Measurements from ENCODE around the gene DHX57. TPM values are rescaled to one million over a fixed set of nuclear protein-coding genes. Genes with fewer than 3 reads are reported as not detected.

Gene DHX57
- total RNA-seq, 1 donor = 19.5 TPM

DNA sequence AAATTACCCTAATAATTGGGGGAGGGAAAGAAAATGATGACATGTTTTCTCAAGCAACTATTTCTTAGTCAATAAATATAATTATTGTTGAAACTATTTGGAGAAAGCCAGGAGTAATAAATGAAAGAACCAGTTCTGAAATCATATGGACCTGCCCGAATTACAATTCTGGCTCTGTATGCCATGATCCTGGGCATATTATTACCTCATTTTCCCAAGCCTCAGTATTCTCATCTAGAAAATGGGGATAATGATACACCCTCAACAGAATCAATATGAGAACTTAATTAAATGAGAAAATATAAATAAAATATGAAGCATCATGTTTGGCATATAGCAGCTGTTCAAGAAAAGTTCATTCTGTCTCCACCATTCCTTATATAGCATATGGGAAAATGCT is 36.9 kb upstream of the DHX57 start:
- H3K79me2 ChIP-seq (ENCODE audit: insufficient read depth, low read length) = no peaks in the 10 kb centered on the region
- no peak overlapping the region for H3K4me2 ChIP-seq (ENCODE audit: insufficient read depth, low read length)
- no peak overlapping the region for H3K4me3 ChIP-seq (ENCODE audit: insufficient read depth, low read length)
- no peaks in the 10 kb centered on the region for H4K20me1 ChIP-seq (ENCODE audit: insufficient read depth, low read length)
- H3K4me1 ChIP-seq (ENCODE audit: insufficient read depth, low read length) = no peaks in the 10 kb centered on the region
- no peak overlapping the region for H3K27ac ChIP-seq (ENCODE audit: low read depth, low read length)
- TF ChIP-seq, protein P1, sequence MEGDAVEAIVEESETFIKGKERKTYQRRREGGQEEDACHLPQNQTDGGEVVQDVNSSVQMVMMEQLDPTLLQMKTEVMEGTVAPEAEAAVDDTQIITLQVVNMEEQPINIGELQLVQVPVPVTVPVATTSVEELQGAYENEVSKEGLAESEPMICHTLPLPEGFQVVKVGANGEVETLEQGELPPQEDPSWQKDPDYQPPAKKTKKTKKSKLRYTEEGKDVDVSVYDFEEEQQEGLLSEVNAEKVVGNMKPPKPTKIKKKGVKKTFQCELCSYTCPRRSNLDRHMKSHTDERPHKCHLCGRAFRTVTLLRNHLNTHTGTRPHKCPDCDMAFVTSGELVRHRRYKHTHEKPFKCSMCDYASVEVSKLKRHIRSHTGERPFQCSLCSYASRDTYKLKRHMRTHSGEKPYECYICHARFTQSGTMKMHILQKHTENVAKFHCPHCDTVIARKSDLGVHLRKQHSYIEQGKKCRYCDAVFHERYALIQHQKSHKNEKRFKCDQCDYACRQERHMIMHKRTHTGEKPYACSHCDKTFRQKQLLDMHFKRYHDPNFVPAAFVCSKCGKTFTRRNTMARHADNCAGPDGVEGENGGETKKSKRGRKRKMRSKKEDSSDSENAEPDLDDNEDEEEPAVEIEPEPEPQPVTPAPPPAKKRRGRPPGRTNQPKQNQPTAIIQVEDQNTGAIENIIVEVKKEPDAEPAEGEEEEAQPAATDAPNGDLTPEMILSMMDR (IDR thresholded peaks at IDR 0.05; ENCODE audit: extremely low read depth, low read depth, low read length) = no peak
- no peak overlapping the region for H2AFZ ChIP-seq (ENCODE audit: low read length)
- H3K9me3 ChIP-seq (ENCODE audit: low read depth, low read length) = no peaks in the 10 kb centered on the region
- no peaks in the 10 kb centered on the region for H3K36me3 ChIP-seq (ENCODE audit: insufficient read depth, low read length)
- no peak for DNase-seq (ENCODE audit: insufficient read length, low spot score, missing footprints)
- no peaks in the 10 kb centered on the region for H3K27me3 ChIP-seq (ENCODE audit: insufficient read depth, low read length)

- H3K36me3 ChIP-seq (ENCODE audit: insufficient read depth, low read length) = no peaks in the 10 kb centered on the region
- H3K4me2 ChIP-seq (ENCODE audit: insufficient read depth, low read length) = no peak overlapping the region
- H3K27ac ChIP-seq (ENCODE audit: low read depth, low read length) = no peak overlapping the region
- no peaks in the 10 kb centered on the region for H3K27me3 ChIP-seq (ENCODE audit: insufficient read depth, low read length)
- H3K9me3 ChIP-seq (ENCODE audit: low read depth, low read length) = no peaks in the 10 kb centered on the region
- no peak overlapping the region for H3K4me3 ChIP-seq (ENCODE audit: insufficient read depth, low read length)
- H3K4me1 ChIP-seq (ENCODE audit: insufficient read depth, low read length) = no peaks in the 10 kb centered on the region
- no peaks in the 10 kb centered on the region for H3K79me2 ChIP-seq (ENCODE audit: insufficient read depth, low read length)
- no peak for DNase-seq (ENCODE audit: insufficient read length, low spot score, missing footprints)
- H2AFZ ChIP-seq (ENCODE audit: low read length) = no peak overlapping the region
- H4K20me1 ChIP-seq (ENCODE audit: insufficient read depth, low read length) = no peaks in the 10 kb centered on the region
- TF ChIP-seq, protein P1 (IDR thresholded peaks at IDR 0.05; ENCODE audit: extremely low read depth, low read depth, low read length) = no peak
These were observed 35.5 kb upstream of the DHX57 start for GRCh38 chr2:38911191-38911590.

- Histone ChIP-seq H3K9me3 (ENCODE audit: low read depth, low read length) (no peaks in the 10 kb centered on the region), H3K79me2 (ENCODE audit: insufficient read depth, low read length) (no peaks in the 10 kb centered on the region), H4K20me1 (ENCODE audit: insufficient read depth, low read length) (no peaks in the 10 kb centered on the region), H3K36me3 (ENCODE audit: insufficient read depth, low read length) (no peaks in the 10 kb centered on the region), H2AFZ (ENCODE audit: low read length) (no peak overlapping the region), H3K4me2 (ENCODE audit: insufficient read depth, low read length) (no peak overlapping the region), H3K4me1 (ENCODE audit: insufficient read depth, low read length) (no peaks in the 10 kb centered on the region), H3K4me3 (ENCODE audit: insufficient read depth, low read length) (no peak overlapping the region), H3K27me3 (ENCODE audit: insufficient read depth, low read length) (no peaks in the 10 kb centered on the region), H3K27ac (ENCODE audit: low read depth, low read length) (no peak overlapping the region)
- TF ChIP-seq, protein P1 (IDR thresholded peaks at IDR 0.05; ENCODE audit: extremely low read depth, low read depth, low read length) = no peak
- no peak for DNase-seq (ENCODE audit: insufficient read length, low spot score, missing footprints)
These were observed 34.1 kb upstream of the DHX57 start for GRCh38 chr2:38909872-38910271.

GRCh38 chr2:38907743-38908562 is 32.2 kb upstream of the DHX57 start:
- no peaks in the 10 kb centered on the region for H3K4me1 ChIP-seq (ENCODE audit: insufficient read depth, low read length)
- H3K4me2 ChIP-seq (ENCODE audit: insufficient read depth, low read length) = no peak overlapping the region
- no peaks in the 10 kb centered on the region for H3K27me3 ChIP-seq (ENCODE audit: insufficient read depth, low read length)
- no peaks in the 10 kb centered on the region for H4K20me1 ChIP-seq (ENCODE audit: insufficient read depth, low read length)
- no peaks in the 10 kb centered on the region for H3K9me3 ChIP-seq (ENCODE audit: low read depth, low read length)
- no peaks in the 10 kb centered on the region for H3K79me2 ChIP-seq (ENCODE audit: insufficient read depth, low read length)
- TF ChIP-seq, protein P1 (IDR thresholded peaks at IDR 0.05; ENCODE audit: extremely low read depth, low read depth, low read length) = no peak
- no peak overlapping the region for H3K27ac ChIP-seq (ENCODE audit: low read depth, low read length)
- no peaks in the 10 kb centered on the region for H3K36me3 ChIP-seq (ENCODE audit: insufficient read depth, low read length)
- H3K4me3 ChIP-seq (ENCODE audit: insufficient read depth, low read length) = no peak overlapping the region
- no peak overlapping the region for H2AFZ ChIP-seq (ENCODE audit: low read length)
- DNase-seq (ENCODE audit: insufficient read length, low spot score, missing footprints) = no peak

All from osteoblast (primary cell).